Measurements from ENCODE around the gene ENOPH1.

DNA sequence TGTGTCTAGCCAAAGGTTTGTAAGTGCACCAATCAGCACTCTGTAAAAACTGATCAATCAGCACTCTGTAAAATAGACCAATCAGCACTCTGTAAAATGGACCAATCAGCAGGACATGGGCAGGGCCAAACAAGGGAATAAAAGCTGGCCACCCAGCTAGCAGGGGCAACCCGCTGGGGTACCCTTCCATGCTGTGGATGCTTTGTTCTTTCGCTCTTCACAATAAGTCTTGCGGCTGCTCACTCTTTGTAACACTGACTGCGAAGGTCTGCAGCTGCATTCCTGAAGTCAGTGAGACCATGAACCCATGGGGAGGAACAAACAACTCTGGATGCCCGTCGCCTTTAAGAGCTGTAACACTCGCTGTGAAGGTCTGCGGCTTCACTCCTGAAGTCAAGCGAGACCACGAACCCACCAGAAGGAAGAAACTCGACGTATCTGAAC is 14.4 kb upstream of the ENOPH1 start:
- TF ChIP-seq POLR2AphosphoS5 (IDR thresholded peaks at IDR 0.05; ENCODE audit: insufficient read depth in 1 of 2, low read depth in 1 of 2) = no peak
- TF ChIP-seq, protein P1, sequence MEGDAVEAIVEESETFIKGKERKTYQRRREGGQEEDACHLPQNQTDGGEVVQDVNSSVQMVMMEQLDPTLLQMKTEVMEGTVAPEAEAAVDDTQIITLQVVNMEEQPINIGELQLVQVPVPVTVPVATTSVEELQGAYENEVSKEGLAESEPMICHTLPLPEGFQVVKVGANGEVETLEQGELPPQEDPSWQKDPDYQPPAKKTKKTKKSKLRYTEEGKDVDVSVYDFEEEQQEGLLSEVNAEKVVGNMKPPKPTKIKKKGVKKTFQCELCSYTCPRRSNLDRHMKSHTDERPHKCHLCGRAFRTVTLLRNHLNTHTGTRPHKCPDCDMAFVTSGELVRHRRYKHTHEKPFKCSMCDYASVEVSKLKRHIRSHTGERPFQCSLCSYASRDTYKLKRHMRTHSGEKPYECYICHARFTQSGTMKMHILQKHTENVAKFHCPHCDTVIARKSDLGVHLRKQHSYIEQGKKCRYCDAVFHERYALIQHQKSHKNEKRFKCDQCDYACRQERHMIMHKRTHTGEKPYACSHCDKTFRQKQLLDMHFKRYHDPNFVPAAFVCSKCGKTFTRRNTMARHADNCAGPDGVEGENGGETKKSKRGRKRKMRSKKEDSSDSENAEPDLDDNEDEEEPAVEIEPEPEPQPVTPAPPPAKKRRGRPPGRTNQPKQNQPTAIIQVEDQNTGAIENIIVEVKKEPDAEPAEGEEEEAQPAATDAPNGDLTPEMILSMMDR (IDR thresholded peaks at IDR 0.05) = no peak
